ENCODE data around the gene ELF4.
"Not testable (repeated sequence)": the region's sequence is repeated elsewhere in the genome, so short reads cannot be mapped to it uniquely, and the experiment has no call there.

The ELF4 gene

DNA sequence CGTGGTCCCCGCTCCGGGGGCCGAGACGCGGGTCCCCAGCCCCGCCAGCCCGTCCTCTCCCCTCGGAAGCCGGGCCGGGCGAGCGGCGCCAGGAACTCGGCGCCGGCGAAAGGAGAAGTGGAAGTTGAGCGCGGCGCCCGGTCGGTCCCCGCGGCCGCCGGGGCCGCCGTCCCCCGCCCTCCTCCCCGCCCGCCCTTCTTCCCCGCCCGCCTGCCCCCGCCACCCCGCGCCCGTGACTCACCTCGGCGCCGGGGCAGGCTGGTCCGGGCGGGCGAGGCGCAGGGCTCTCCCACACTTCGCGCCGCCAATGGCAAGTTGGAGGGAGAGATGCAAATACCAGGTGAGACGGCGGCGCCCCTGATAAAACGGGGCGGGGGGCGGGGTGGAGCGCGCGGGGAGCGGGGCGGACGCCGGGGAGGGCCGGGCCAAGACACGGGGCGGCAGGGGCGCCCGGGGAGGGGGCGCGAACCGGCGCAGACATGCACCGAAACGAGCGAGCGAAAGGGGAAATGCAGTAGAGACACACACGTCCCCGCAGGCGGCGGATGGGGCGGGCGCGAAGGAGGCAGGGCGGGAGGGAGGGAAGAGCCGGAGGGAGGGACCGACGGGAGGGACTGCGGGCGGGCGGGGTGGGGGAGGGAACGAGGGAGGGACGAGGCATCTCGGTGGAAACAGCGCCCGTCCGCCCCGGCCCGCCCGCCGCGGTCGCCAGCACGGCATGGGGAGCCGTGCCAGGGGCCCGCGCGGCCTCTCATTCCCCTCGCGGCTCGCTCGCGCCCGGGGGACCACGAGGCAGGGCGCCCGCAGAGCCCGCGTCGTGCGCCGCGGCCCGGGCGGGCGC, at the start of gene ELF4:
Gene ELF4, minus strand, starts transcription at position 119 of the 841 bp plus-strand sequence. CDS start 29,167 bp downstream, outside the sequence.
- peak; percentile 66 for DNase-seq (ENCODE audit: low spot score)

- no peak for DNase-seq (ENCODE audit: low spot score)
Observed at GRCh38 chrX:130159776-130160175, 49.5 kb upstream of the ELF4 start.

- DNase-seq (ENCODE audit: low spot score) = no peak
Observed at GRCh38 chrX:130158311-130158710, 48.0 kb upstream of the ELF4 start.

- no peak for DNase-seq (ENCODE audit: low spot score)
Observed at GRCh38 chrX:130155564-130155963, 45.3 kb upstream of the ELF4 start.

- no peak for DNase-seq (ENCODE audit: low spot score)
Observed at GRCh38 chrX:130147631-130148030, 37.3 kb upstream of the ELF4 start.

- no peak for DNase-seq (ENCODE audit: low spot score)
Observed at GRCh38 chrX:130145123-130145522, 34.8 kb upstream of the ELF4 start.

GRCh38 chrX:130144509-130144908, 34.2 kb upstream of the ELF4 start:
- no peak for DNase-seq (ENCODE audit: low spot score)

- DNase-seq (ENCODE audit: low spot score) = no peak
Observed at GRCh38 chrX:130139474-130140201, 29.3 kb upstream of the ELF4 start.

DNA sequence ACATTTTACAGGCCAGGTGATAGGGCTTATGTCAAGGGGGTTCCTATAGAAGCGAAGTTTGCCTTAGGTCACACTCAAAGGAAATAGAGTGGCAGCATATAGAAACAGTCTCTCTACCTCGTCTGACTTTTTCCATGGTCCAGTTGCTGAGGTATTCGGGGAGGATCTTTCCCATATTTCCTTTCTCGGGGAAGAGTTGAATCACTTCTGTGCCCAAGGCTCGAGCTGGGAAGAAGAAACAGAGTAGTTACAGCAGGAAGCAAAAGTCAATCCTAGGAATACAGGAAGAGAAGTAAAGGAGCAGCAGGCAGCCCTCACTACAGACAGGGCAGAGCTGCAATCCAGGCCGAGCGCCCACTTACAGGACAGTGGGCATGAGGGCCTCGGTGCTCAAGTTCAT, 26.7 kb upstream of the ELF4 start:
- no peak for DNase-seq (ENCODE audit: low spot score)

- DNase-seq (ENCODE audit: low spot score) = no peak
Observed at GRCh38 chrX:130136496-130136895, 26.2 kb upstream of the ELF4 start.

DNA sequence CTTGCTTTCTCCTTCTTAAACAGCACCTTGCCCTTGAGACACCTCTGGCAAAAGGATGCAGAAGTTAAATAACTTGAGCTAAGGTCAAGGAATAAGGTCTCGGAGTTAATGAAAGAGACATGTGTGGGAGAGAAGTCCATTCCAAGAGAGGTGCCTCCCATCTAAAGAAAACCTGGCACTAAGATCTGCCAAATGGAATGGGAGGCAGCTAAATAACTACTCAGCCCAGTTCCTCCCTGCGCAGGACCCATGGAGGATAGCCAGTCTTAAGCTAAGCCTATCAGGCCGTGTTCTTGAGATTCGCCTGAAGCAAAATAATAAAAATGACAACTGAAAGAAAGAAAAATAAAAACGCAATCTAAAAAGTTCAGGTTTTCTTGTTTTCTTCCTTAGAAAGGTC, 20.7 kb upstream of the ELF4 start:
- DNase-seq (ENCODE audit: low spot score) = no peak

- no peak for DNase-seq (ENCODE audit: low spot score)
Observed at GRCh38 chrX:130125091-130125874, 15.0 kb upstream of the ELF4 start.

DNA sequence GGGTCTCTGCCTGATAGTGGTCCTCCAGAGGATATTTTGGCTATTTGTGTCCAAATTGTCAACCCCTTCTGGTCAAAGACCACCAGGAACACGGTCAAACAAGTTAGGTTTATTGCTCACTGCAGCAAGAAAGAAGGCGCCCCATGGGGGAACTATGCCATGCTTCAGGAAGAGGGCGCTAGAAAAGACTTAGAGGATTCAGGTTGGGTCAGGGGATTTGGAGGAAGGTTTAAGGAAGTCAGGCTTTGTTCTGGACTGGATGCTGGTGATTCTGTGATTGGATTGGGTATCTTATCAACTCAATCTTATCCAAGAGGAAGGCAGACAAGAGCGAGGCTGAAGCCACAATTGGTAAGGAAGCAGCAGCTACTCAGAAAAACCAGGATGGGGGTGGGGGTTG, 14.3 kb upstream of the ELF4 start:
- no peak for DNase-seq (ENCODE audit: low spot score)

- DNase-seq (ENCODE audit: low spot score) = no peak
Observed at GRCh38 chrX:130121505-130121800, 11.2 kb upstream of the ELF4 start.

DNA sequence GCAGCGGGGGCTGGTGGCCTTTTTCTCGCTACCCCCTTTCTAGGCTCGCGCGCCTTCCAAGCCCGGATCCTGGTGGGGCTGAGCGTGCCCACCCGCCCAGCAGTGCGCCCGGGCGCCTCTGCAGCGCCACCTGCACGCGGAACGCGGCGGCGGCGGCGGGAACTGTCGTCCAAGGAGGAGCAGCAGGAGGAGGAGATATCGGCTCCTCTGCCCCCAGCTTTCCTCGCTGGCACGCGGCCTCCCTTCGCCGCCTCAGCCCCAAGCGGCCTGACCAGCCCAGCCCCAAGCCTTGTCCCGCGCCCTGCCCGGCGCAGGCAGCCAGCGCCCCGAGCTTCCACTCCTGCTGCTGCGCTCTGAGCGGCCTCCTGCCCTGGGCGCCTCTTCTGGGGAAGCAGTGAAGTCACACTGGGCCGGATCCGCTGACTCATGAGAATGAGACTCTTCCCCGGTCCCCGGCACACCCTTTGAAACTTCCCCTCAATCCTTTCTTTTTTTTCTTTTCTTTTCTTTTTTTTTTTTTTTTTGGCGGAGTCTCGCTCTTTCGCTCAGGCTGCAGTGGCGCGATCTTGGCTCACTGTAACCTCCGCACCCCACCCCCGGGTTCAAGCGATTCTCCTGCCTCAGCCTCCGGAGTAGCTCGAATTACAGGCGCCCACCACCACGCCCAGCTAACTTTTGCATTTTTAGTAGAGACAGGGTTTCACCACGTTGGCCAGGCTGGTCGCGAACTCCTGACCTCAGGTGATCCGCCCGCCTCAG, 10.6 kb upstream of the ELF4 start:
- peak; percentile 71 for DNase-seq (ENCODE audit: low spot score)

DNA sequence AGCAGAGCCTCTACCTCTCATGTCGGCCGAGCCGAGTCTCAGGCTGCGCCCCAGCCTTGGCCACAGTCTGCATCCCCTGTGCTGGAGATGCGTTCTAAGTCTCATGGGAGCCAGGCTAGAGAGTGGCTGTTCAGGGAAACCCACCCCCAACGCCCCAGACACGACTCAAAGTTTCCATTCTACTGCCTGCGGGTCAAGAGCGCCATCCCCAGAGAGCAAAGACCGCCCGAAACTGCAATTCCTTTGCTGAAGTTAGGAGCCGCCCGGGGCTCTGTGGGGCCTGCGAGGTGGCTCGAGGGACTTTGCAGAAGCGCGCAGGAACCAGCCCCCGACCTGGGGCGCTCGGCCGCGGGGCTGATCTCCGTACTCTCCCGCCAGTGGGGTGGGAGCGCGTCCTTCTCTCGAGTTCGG, 10.0 kb upstream of the ELF4 start:
- no peak for DNase-seq (ENCODE audit: low spot score)

DNA sequence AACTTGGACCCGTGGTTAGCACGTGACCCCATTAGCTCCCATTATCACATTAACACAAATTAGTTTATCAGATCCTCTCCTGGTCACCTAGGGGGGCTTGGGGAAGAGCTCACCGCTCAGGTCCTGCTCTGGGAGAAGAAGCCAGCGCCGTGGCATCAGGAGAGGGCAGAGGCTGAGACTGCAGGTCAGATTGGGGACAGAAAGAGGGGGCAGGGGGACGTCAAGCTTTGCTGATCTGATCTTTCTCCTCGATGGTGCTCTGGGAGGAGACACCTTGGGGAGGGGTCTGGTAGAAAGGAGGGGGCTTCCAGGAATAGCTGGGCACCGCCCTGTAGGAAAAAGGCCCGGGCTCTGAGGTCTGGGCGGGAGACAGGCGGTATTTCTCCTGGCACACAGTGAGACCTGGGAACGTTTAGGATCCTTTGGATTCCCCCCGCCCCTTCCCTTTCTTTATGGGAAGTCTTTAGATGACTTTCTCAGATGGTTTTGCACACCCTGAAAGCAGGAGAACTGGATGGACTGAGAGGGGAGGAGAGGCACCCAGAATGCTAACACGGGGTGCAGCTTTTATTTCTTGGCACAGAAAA, 9.1 kb upstream of the ELF4 start:
- no peak for DNase-seq (ENCODE audit: low spot score)

DNA sequence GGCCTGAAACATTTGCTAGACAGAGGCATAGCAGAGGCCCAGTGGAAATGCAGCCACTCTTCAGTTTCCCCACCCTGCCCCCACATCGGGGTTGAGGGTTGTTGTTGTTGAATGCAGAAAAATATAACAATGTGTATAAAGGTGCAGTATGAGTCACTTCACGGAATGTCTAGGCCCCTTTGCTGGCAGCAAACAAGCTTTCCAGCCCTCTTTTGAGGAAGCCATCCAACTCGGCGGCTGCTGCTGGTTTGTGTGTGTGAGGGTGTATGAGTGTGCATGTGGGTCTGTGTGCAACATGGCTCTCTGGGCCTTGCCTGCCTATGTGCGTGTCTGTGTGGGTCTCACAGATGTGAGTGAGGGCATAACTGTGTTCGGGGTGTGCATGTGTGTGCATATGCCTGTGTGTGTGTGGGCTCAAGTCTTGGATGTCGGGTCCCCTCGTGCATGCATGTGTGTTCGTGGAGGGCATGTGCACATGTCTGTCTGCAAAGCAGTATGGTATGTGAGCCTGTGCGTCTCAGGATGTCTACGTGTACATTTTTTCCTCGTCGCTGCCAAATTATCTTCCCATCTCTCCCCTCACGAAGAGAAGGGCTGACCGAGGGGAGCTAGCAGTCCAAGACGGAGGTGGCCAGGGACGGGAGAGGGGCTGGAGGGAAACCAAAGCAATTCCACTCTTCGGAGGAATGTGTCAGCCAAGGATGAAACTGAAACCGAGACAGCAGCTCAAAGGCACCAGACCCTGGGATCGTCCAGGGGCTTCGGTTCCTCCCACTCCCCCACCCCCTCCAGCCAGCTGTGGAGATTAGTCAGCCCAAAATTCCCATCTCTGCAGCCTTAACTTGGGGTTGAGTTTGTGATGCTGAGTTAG, 8.4 kb upstream of the ELF4 start:
- no peak for DNase-seq (ENCODE audit: low spot score)

GRCh38 chrX:130117166-130117565, 6.9 kb upstream of the ELF4 start:
- DNase-seq (ENCODE audit: low spot score) = no peak

- not testable (repeated sequence) for DNase-seq (ENCODE audit: low spot score)
Observed at GRCh38 chrX:130115119-130115885, 5.0 kb upstream of the ELF4 start.

Data from D341Med (cell line).